Measurements from ENCODE around the gene CAMSAP2. TPM values are rescaled to one million over a fixed set of nuclear protein-coding genes. Genes with fewer than 3 reads are reported as not detected.

CAMSAP2 gene
- total and polyA plus RNA-seq, 2 of the 4 experiments (the other 2 are of a cell fraction), result 8.3 to 29.4 TPM

DNA sequence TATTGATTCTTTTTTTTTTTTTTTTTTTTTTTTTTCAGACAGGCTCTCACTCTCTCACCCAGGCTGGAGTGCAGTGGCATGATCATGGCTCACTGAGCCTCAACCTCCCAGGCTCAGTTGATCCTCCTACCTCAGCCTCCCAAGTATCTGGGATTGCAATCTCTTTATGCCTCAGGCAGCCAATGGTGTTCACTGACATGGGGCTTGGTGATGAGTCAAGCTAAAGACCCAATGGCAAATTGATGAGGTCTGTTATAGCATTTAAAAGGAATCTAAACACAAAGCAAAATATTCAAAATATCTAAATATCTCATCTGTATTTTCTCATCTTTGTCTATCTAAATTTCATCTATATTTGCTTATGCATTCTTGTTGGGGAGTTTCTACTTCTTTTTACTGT lies 30.5 kb upstream of the CAMSAP2 start:
- H3K4me3 ChIP-seq (ENCODE audit: insufficient read depth, low read depth, low read length), result no peak overlapping the region
- no peaks in the 10 kb centered on the region for H3K79me1 ChIP-seq (ENCODE audit: low read depth in 1 of 2, low read length in 2 of 2)
- H2BK20ac ChIP-seq (ENCODE audit: low read depth, low read length), result no peak overlapping the region
- no peak overlapping the region for H3K4me2 ChIP-seq (ENCODE audit: low read depth, low read length)
- no peak overlapping the region for H3K14ac ChIP-seq (replicated peaks; ENCODE audit: low read depth, low read length)
- no peak overlapping the region for H2AFZ ChIP-seq (replicated peaks; ENCODE audit: low read length, poor library complexity)
- H3K56ac ChIP-seq (ENCODE audit: extremely low read depth, insufficient read depth, low read length), result no peak overlapping the region
- peaks cover 3% of the 10 kb centered on the region; the same call in 1 of the 2 replicates for H3K9me1 ChIP-seq (ENCODE audit: insufficient read depth, low read length)
- intact Hi-C loops (cut with micrococcal nuclease) (no loop called here), in situ Hi-C loops (cut with MboI; ENCODE audit: low sequenced_read_pairs) (no loop called here), dilution Hi-C loops (cut with HindIII; ENCODE audit: low sequenced_read_pairs, unreplicated experiment) (no loop called here)
- H3K36me3 ChIP-seq (ENCODE audit: control insufficient read depth, insufficient read depth, low read length), result no peaks in the 10 kb centered on the region
- no peak overlapping the region for H3K9ac ChIP-seq (ENCODE audit: low read depth, low read length)
- no peak overlapping the region for H2BK15ac ChIP-seq (ENCODE audit: low read depth, low read length)
- H2AK5ac ChIP-seq (ENCODE audit: low read depth, low read length), result no peak overlapping the region
- BruUV-seq (replicated peaks), result no TSS peak
- H4K8ac ChIP-seq (ENCODE audit: low read depth in 2 of 2, low read length in 2 of 2), result no peak overlapping the region
- no peak overlapping the region for H3K23ac ChIP-seq (ENCODE audit: low read depth, low read length)
- no peaks in the 10 kb centered on the region for H3K27me3 ChIP-seq (ENCODE audit: control insufficient read depth, insufficient read depth, low read length)
- H3K4me1 ChIP-seq (ENCODE audit: control insufficient read depth, insufficient read depth, low read length), result no peaks in the 10 kb centered on the region
- H4K5ac ChIP-seq (ENCODE audit: low read depth, low read length), result no peak overlapping the region
- no peak for TF ChIP-seq MAFK (IDR thresholded peaks at IDR 0.05; ENCODE audit: low read depth, low read length)
- TF ChIP-seq RCOR1 (IDR thresholded peaks at IDR 0.05; ENCODE audit: insufficient replicate concordance, low read length), result no peak
- TF ChIP-seq CHD1 (IDR thresholded peaks at IDR 0.05; ENCODE audit: low read depth, low read length), result no peak
- ATAC-seq (ENCODE audit: low read depth), result no peak; the same call in 1 of the 2 replicates
- ChIA-PET POLR2A (ENCODE audit: unreplicated experiment) (no interaction called here), CTCF (no interaction called here)
- H2AK9ac ChIP-seq (replicated peaks; ENCODE audit: low read depth, low read length, poor library complexity), result no peak overlapping the region
- no peak overlapping the region for H3K27ac ChIP-seq (ENCODE audit: insufficient read depth, low read length)
- H2BK120ac ChIP-seq (ENCODE audit: low read depth, low read length), result no peak overlapping the region
- H3K18ac ChIP-seq (ENCODE audit: low read depth, low read length), result no peak overlapping the region
- H3K9me3 ChIP-seq (ENCODE audit: control insufficient read depth, insufficient read depth, low read length), result no peaks in the 10 kb centered on the region
- no peaks in the 10 kb centered on the region for H4K20me1 ChIP-seq (ENCODE audit: insufficient read depth, low read length)
- no peak overlapping the region for H3K4ac ChIP-seq (ENCODE audit: low read depth, low read length)
- DNase-seq, result no peak
- H2BK5ac ChIP-seq (ENCODE audit: low read depth, low read length, poor library complexity, severe bottlenecking), result no peak overlapping the region
- H4K91ac ChIP-seq (ENCODE audit: insufficient read depth, low read depth, low read length), result no peak overlapping the region

All from IMR-90 (cell line).